Measurements from ENCODE around the gene IL13RA1.
A peak's percentile ranks its signal among the peaks of the same experiment; 100 is the strongest.
"Not testable (repeated sequence)": the region's sequence is repeated elsewhere in the genome, so short reads cannot be mapped to it uniquely, and the experiment has no call there.

Gene IL13RA1

GRCh38 chrX:118730500-118731247 lies 3.3 kb downstream of the IL13RA1 start:
- DNase-seq, result no peak

- not testable (repeated sequence) for DNase-seq
Measured at GRCh38 chrX:118732551-118732950, 5.1 kb downstream of the IL13RA1 start.

GRCh38 chrX:118734909-118735308 lies 7.5 kb downstream of the IL13RA1 start:
- DNase-seq, result no peak

GRCh38 chrX:118736394-118737010 lies 9.1 kb downstream of the IL13RA1 start:
- no peak for DNase-seq

- no peak for DNase-seq
Measured at GRCh38 chrX:118739577-118739976, 12.2 kb downstream of the IL13RA1 start.

GRCh38 chrX:118740276-118740889 lies 13.0 kb downstream of the IL13RA1 start:
- no peak for DNase-seq

- no peak for DNase-seq
Measured at GRCh38 chrX:118742176-118742575, 14.8 kb downstream of the IL13RA1 start.

GRCh38 chrX:118745570-118745969 lies 18.2 kb downstream of the IL13RA1 start:
- no peak for DNase-seq

- no peak for DNase-seq
Measured at GRCh38 chrX:118751950-118752783, 24.8 kb downstream of the IL13RA1 start.

GRCh38 chrX:118755633-118756032 lies 28.2 kb downstream of the IL13RA1 start:
- no peak for DNase-seq

GRCh38 chrX:118756101-118756500 lies 28.7 kb downstream of the IL13RA1 start:
- DNase-seq, result no peak

GRCh38 chrX:118758511-118758910 lies 31.1 kb downstream of the IL13RA1 start:
- DNase-seq, result no peak

GRCh38 chrX:118760025-118760424 lies 32.6 kb downstream of the IL13RA1 start:
- DNase-seq, result no peak

- DNase-seq, result peak; percentile 2
Measured at GRCh38 chrX:118761939-118762707, 34.7 kb downstream of the IL13RA1 start.

GRCh38 chrX:118763489-118763888 lies 36.1 kb downstream of the IL13RA1 start:
- no peak for DNase-seq

GRCh38 chrX:118764122-118764521 lies 36.7 kb downstream of the IL13RA1 start:
- DNase-seq, result no peak

- no peak for DNase-seq
Measured at GRCh38 chrX:118770133-118770760, 42.8 kb downstream of the IL13RA1 start.

GRCh38 chrX:118772051-118772450 lies 44.6 kb downstream of the IL13RA1 start:
- no peak for DNase-seq

- DNase-seq, result peak; percentile 38
Measured at GRCh38 chrX:118773782-118774181, 46.4 kb downstream of the IL13RA1 start.

GRCh38 chrX:118779581-118779980 lies 52.2 kb downstream of the IL13RA1 start:
- no peak for DNase-seq

GRCh38 chrX:118780509-118780908 lies 53.1 kb downstream of the IL13RA1 start:
- no peak for DNase-seq

- DNase-seq, result no peak
Measured at GRCh38 chrX:118780911-118781310, 53.5 kb downstream of the IL13RA1 start.

Data from NCI-H1105 treated with DMSO at 0.1 percent for 48 hours (cell line).